Stimulated activated naive CD8-positive, alpha-beta T cell treated with anti-CD3 and anti-CD28 coated beads, Interleukin-15, Interleukin-2, amounts not matched to agents 100 ng/mL and 50 ng/mL, for 24 hours (primary cell): ENCODE results near the gene SYNJ2.
A peak's percentile ranks its signal among the peaks of the same experiment; 100 is the strongest.

Experiments
- H3K27ac Mint-ChIP-seq: one replicate; pipeline ENCODE4 v1.8.0; 2021; ENCODE audit warnings: mild to moderate bottlenecking, mixed read lengths
- H3K27me3 Mint-ChIP-seq: one replicate; pipeline ENCODE4 v1.8.0; 2021; ENCODE audit warnings: mixed read lengths
- H3K36me3 Mint-ChIP-seq: one replicate; pipeline ENCODE4 v1.8.0; 2021; ENCODE audit warnings: low read depth, mixed read lengths
- H3K4me1 Mint-ChIP-seq: one replicate; pipeline ENCODE4 v1.8.0; 2021; ENCODE audit warnings: low read depth, mixed read lengths
- H3K4me3 Mint-ChIP-seq: one replicate; pipeline ENCODE4 v1.8.0; 2021; ENCODE audit warnings: mild to moderate bottlenecking, mixed read lengths
- H3K9me3 Mint-ChIP-seq: one replicate; pipeline ENCODE4 v1.8.0; 2021; ENCODE audit warnings: mixed read lengths

Gene SYNJ2

DNA sequence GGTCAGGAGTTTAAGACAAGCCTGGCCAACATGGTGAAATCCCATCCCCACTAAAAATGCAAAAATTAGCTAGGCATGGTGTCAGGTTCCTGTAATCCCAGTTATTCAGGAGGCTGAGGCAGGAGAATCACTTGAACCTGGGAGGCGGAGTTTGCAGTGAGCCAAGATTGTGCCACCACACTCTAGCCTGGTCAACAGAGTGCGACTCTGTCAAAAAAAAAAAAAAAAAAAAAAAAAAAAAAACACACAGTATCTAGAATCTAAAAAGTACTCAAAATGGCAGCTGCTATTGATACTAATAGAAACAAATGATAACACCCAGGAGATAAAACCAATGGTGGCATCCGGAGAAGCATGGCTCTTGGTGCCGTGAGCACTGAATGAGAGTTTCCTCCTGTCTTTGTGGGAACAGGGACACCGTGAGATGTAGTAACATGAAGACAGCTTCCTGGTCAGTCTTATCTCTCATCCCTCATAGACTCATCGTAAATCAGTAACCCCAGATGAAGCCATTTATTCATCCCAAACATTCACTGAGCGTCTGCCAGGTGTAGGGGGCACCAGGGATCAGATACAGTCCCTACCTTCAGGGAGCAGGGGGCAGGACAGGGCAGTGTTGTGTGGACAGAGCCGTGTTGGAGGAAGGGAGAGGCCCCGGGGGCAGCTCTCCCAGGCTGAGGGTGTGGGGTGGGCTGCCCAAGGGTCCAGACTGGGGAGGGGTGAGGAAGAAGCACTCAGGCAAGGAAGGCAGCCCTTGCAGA is 66.1 kb downstream of the SYNJ2 start:
- no peaks in the 10 kb centered on the region for H3K9me3 Mint-ChIP-seq
- H3K27ac Mint-ChIP-seq: no peak overlapping the region
- peaks cover 39% of the 10 kb centered on the region for H3K36me3 Mint-ChIP-seq
- H3K4me1 Mint-ChIP-seq: peaks cover 25% of the 10 kb centered on the region
- H3K27me3 Mint-ChIP-seq: no peaks in the 10 kb centered on the region
- H3K4me3 Mint-ChIP-seq: peak overlapping the region; percentile 47

DNA sequence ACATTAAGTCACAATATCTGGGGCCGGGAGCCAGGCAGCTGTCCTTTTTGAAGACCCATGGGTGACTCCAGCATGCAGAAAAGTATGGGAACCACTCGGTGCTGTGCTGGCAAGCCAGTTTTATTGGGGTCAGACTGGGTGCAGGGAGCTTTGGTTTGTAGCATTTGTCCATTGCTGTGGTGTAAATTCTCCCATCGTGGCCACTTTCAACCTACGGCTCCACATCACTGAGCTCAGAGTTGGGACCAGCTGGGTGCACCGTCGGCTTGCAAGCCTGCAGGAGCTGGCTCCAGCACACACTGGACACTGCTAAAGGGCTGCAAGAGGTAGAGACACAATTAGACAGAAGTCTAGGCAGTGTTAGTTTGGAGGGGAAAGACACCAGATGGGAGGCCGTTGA is 66.9 kb downstream of the SYNJ2 start:
- no peak overlapping the region for H3K4me3 Mint-ChIP-seq
- H3K9me3 Mint-ChIP-seq: no peaks in the 10 kb centered on the region
- no peaks in the 10 kb centered on the region for H3K27me3 Mint-ChIP-seq
- peaks cover 40% of the 10 kb centered on the region for H3K36me3 Mint-ChIP-seq
- H3K4me1 Mint-ChIP-seq: peaks cover 32% of the 10 kb centered on the region
- no peak overlapping the region for H3K27ac Mint-ChIP-seq

DNA sequence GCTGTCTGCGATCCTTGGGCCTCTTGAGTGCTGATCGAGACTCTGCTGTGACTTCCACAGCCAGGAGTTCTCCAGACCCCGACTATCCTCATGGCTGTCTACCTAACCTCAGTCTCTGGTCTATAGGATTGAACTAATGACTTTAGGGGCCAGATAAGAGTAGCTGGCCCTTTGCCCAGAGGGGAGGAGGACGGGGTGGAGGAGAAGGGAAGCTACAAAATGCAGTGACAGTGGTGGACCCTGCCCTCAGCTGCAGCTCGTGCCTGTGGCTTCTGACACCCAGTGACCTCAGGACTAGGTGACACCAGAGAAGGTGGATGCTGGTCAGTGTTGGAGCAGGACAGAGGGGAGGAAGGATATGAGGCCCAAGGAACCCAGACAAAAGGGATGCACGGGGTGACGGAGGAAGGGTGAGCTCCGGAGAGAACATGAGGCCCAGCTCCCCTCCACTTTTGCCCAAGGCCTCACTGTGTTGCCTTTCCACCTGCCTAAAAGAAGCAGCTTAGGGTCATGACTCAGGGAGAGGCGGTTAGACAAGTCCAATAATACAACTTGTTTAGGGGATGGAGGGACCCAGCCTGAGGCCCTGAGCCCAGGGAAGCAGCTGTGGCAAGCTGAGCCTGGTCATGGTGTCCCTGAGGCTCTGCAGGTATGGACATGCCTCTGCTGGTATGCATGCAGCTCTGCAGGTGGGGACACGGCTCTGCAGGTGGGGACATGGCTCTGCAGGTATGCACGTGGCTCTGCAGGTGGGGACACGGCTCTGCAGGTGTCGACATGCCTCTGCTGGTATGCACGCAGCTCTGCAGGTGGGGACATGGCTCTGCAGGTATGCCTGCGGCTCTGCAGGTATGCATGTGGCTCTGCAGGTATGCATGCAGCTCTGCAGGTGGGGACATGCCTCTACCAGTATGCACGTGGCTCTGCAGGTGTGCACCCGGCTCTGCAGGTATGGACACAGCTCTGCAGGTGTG is 67.7 kb downstream of the SYNJ2 start:
- H3K4me1 Mint-ChIP-seq: peaks cover 32% of the 10 kb centered on the region
- no peak overlapping the region for H3K27ac Mint-ChIP-seq
- no peaks in the 10 kb centered on the region for H3K9me3 Mint-ChIP-seq
- peaks cover 43% of the 10 kb centered on the region for H3K36me3 Mint-ChIP-seq
- H3K4me3 Mint-ChIP-seq: no peak overlapping the region
- H3K27me3 Mint-ChIP-seq: no peaks in the 10 kb centered on the region

DNA sequence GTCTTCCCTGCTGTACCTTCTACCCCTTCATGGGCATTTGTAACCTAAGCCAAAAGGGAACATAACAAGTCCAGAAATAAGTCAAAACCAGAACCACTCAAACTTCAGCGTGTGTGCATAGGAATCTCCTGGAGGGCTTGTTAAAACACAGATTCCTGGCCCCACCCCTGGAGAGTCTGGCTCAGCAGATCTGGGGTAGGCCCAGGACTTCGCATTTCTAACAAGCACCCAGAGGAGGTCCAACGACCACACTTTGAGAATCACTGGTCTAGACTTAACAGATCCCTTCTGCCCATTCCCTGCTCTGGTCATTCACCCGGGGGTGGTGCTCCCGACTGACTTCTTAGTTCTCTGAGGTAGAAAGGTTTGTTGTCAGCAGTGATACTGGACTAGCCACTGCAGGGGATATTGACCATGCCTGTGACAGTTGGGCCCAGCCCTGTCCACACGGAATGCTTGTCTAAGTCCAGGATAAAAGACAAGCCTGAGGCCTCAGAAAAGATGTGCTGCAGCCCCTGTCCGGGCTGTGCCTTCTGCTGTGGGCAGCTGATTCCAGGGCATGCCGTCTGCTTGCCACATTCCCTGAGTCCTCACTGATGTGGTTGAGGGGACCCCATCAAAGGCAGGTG is 68.6 kb downstream of the SYNJ2 start:
- H3K27ac Mint-ChIP-seq: no peak overlapping the region
- peaks cover 39% of the 10 kb centered on the region for H3K36me3 Mint-ChIP-seq
- no peaks in the 10 kb centered on the region for H3K27me3 Mint-ChIP-seq
- H3K9me3 Mint-ChIP-seq: no peaks in the 10 kb centered on the region
- H3K4me3 Mint-ChIP-seq: no peak overlapping the region
- peaks cover 29% of the 10 kb centered on the region for H3K4me1 Mint-ChIP-seq

DNA sequence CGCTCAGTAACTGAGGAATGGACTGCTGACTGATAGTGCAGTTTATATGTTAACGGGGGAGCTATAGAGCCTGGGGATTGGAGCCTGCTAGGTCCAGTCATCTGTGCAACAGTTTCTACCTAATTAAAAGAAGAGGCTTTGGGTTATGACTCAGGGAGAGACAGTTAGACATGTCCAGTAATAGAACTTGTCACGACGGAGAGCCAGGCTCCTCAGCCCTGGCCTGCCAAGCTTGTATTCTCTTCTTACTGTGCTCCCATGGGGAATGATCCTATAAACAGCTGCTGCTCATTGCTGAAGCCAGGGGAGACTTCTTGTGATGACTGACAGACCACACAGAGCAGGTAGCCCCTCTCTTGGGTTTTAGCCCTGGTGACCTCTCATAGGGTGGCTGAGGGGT is 69.3 kb downstream of the SYNJ2 start:
- no peak overlapping the region for H3K4me3 Mint-ChIP-seq
- H3K27ac Mint-ChIP-seq: no peak overlapping the region
- peaks cover 27% of the 10 kb centered on the region for H3K4me1 Mint-ChIP-seq
- H3K27me3 Mint-ChIP-seq: no peaks in the 10 kb centered on the region
- H3K9me3 Mint-ChIP-seq: no peaks in the 10 kb centered on the region
- H3K36me3 Mint-ChIP-seq: peaks cover 32% of the 10 kb centered on the region

DNA sequence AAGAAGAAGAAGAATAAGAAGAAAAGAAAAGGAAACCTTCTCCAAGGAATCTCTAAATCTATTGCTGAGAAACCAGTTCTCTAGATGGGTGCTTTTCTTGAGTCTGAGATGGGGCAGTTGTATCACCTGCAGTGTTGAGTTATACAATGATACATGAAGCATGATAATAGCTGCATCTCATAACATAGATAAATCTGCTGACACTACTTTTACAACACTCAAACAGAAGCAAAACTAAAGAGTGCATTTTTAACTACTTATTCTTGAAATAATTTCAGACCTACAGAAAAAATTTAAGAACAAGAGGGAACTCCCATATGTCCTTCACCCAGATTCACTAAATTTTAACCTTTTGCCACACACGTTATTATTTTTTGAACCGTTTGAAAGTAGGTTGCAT is 70.3 kb downstream of the SYNJ2 start:
- H3K9me3 Mint-ChIP-seq: no peaks in the 10 kb centered on the region
- H3K4me1 Mint-ChIP-seq: peaks cover 27% of the 10 kb centered on the region
- no peak overlapping the region for H3K4me3 Mint-ChIP-seq
- H3K27me3 Mint-ChIP-seq: no peaks in the 10 kb centered on the region
- H3K27ac Mint-ChIP-seq: no peak overlapping the region
- H3K36me3 Mint-ChIP-seq: peaks cover 30% of the 10 kb centered on the region

DNA sequence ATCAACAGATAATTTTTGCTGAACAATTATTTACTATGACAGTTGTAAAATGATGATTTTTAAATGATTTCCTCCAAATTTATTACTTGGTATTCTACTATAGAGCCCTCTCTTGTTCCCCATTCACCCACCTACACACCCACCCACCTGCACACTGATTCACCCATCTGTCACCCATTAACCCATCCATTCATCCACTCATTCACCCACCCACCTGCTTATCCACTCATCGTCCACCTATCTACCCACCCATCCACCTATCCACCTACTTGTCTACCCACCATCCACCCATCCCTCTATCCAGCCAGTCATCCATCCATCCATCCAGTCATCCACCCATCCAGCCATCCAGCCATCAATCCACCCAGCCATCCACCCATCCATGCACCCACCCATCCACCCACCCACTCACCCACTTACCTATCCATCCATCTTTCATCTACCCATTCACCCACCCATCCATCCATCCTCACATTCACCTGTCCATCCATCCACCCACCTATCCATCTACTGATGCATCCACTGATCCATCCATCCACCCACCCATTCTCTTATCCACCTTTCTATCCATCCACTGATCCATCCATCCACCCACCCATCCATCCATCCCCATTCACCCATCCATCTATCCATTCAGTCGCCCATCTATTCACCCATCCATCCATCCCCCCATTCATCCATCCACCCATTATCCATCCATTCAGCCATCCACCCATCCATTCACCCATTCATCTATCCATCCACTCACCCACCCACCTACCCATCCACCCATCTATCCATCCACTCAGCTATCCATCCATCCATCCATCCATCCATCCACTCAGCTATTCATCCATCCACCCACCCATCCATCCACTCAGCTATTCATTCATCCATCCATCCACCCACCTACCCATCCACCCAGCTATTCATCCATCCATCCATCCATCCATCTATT is 72.0 kb downstream of the SYNJ2 start:
- Mint-ChIP-seq H3K4me3 (no peak overlapping the region), H3K9me3 (no peaks in the 10 kb centered on the region), H3K4me1 (peaks cover 39% of the 10 kb centered on the region), H3K36me3 (peaks cover 35% of the 10 kb centered on the region), H3K27me3 (no peaks in the 10 kb centered on the region), H3K27ac (no peak overlapping the region)

DNA sequence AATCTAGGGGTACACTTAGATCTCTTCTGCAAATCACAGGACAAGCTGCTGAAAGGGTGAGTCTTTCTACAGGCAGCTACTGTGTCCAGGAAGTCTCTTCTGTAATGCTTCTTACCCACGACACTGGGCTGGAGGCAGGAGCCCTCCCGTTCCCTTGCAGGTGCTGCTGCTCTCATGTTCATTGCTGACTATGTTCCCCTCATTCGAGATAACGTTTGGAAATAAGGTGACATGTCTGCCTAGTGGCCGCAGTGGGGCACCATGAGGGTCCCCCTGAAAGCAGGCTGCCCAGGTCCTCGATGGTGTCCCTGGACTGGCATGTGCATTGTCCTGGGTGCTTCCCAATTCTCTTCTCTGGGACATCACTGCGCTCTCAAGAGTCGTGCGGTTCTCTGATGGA is 74.7 kb downstream of the SYNJ2 start:
- Mint-ChIP-seq H3K36me3 (peaks cover 40% of the 10 kb centered on the region), H3K27me3 (no peaks in the 10 kb centered on the region), H3K9me3 (no peaks in the 10 kb centered on the region), H3K27ac (no peak overlapping the region), H3K4me1 (peaks cover 43% of the 10 kb centered on the region), H3K4me3 (no peak overlapping the region)

DNA sequence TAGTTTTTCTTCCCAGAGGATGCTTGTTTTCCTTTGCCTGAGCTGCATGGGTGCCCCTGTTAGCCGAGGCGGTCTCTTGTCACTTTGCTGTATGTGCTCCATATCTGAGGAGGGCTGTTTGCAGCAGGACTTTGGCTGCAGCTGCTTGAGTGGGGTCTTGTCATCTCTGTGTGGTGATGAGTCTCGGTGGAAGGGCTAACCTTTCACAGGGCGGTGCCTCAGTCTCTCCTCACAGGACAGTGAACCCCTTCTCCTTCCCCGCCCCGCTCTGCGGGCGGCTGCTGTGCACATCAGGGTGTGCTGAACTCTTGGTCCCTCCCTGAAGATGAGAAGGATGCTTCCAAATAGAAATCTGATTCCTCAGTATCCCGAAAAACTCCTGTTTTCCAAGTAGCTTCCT is 75.1 kb downstream of the SYNJ2 start:
- Mint-ChIP-seq H3K27ac (peak overlapping the region; percentile 85), H3K4me3 (no peak overlapping the region), H3K4me1 (peaks cover 43% of the 10 kb centered on the region), H3K9me3 (no peaks in the 10 kb centered on the region), H3K36me3 (peaks cover 40% of the 10 kb centered on the region), H3K27me3 (no peaks in the 10 kb centered on the region)

DNA sequence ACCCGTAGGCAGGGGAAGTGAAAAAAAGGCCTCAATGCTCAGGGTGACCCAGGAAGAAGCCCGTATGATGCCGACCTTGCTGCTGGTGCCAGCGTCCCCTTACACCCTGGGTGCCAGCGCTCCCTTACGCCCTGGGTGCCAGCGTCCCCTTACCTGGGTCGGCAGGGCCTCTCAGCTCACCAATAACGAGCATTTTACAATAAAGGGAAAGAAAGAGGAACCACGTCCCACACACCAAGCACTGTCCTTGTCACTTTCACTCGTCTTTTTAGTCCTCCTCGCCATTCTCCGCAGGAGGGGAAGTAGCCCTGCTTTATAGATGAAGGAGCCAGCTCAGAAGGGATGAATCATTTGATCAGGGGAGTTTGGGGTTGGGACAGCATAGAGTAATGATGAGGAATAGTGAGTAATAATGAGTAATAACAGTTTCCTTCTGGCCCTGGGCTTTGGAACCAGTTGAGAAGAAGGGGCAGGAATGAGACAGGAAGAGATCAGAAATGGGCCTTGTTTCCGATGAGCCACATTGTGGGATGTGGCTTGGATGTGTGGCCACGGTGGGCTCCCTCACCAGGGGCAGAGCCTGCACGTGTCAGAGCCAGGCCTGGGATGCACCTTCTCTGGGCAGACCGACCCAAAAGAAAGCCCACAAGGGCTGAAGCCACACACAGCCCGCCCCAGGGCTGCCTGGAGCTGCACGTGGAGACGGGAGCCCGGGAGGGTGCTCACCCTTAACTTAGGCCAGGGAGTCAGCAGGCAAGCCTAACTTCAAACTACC is 75.7 kb downstream of the SYNJ2 start:
- Mint-ChIP-seq H3K36me3 (peaks cover 40% of the 10 kb centered on the region), H3K27me3 (no peaks in the 10 kb centered on the region), H3K27ac (peak overlapping the region; percentile 85), H3K4me3 (no peak overlapping the region), H3K9me3 (no peaks in the 10 kb centered on the region), H3K4me1 (peaks cover 43% of the 10 kb centered on the region)

DNA sequence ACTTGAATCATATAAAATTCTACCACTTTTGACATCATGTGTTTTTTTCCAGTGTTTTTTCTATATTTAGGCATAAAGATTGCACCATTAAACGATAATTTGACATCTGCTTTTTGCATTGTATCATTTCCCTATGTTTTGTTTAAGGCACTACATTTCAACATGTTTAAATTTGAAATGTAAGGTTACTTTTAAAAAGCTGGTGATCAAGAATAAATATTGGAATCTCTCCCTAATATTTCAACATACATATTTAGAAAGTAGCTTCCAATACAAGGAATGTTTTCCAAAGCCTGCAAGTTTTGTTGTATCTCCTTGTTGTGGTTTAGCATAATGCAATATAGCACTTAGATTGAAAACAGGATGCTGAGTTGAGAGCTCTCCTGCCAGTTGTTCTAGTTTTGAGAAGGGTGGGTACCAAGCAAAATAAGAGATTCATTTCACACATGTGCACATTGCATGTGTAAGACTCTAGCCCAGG is 76.5 kb downstream of the SYNJ2 start:
- H3K4me3 Mint-ChIP-seq: no peak overlapping the region
- H3K9me3 Mint-ChIP-seq: no peaks in the 10 kb centered on the region
- H3K36me3 Mint-ChIP-seq: peaks cover 43% of the 10 kb centered on the region
- H3K27me3 Mint-ChIP-seq: no peaks in the 10 kb centered on the region
- peaks cover 40% of the 10 kb centered on the region for H3K4me1 Mint-ChIP-seq
- H3K27ac Mint-ChIP-seq: peak overlapping the region; percentile 85

DNA sequence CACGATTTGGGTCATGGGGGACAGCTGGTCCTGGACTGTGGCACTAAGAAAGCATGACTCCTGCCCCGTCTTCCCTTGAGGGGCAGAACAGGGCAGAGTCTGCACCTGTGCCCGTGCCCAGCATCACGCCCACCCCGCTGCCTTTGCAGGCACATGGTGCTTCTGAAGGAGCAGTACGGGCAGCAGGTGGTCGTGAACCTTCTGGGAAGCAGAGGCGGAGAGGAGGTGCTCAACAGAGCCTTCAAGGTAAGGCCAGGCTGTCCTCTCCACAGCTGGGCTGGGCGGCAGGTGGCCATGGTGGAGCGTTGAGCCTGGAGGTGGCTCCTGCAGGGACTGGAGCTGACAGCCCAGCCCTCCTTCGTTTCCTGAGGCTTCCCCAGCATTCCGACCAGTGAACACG is 77.4 kb downstream of the SYNJ2 start:
- peaks cover 36% of the 10 kb centered on the region for H3K4me1 Mint-ChIP-seq
- H3K4me3 Mint-ChIP-seq: no peak overlapping the region
- H3K36me3 Mint-ChIP-seq: peaks cover 38% of the 10 kb centered on the region
- no peak overlapping the region for H3K27ac Mint-ChIP-seq
- no peaks in the 10 kb centered on the region for H3K27me3 Mint-ChIP-seq
- no peaks in the 10 kb centered on the region for H3K9me3 Mint-ChIP-seq

DNA sequence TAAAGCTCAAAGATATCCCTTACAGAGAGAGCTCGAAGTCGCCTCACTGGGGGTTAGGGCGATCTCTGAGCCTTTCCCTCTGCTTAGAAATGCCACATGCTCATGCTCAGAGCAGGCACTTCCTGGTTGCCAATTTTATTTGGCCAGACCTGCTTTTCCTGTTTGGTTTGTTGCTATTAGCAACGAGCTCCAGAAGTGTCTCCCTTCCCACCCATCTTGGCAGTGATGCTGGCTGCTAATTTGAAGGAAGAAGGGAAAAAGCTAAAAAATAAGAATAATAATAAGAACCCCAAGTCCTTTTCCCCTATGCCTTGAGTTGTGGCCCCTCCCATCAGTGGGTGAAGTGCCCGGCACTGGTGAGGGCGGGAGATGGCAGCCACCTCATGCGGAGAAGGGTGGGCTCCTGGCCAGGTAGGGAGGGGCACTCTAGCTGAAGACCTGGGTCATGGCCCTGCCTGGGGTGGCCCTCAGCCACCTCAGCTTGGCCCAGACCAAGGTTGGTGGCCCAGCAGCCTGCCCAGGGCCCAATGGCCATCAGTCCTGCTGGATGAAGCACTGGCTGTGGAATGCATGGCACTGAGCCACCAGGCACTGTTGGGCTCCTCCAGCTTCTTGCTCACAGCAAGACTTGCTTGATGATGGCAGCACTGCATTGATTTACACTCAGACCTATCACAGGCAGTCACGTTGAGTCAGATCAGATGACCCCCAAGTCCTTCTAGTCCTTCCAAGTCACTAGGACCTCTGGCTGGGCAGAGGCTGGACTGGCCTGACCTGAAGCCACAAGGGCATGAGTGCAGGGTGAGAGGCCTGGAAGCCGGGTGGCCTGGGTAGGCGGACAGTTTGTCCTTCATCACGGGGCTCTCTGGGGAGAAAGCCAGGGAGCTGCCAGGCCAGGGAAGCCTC is 79.0 kb downstream of the SYNJ2 start:
- Mint-ChIP-seq H3K4me3 (no peak overlapping the region), H3K4me1 (peaks cover 34% of the 10 kb centered on the region), H3K9me3 (no peaks in the 10 kb centered on the region), H3K27me3 (no peaks in the 10 kb centered on the region), H3K36me3 (peaks cover 32% of the 10 kb centered on the region), H3K27ac (no peak overlapping the region)
